ENCODE measurements around the gene TCF4.

GRCh38 chr18:55539240-55539639 is 48.8 kb downstream of the TCF4 start:
- TF ChIP-seq CTCF (conservative IDR thresholded peaks at IDR 0.05; ENCODE audit: low read depth, low read length) (no peak), EZH2 (IDR thresholded peaks at IDR 0.05; ENCODE audit: borderline replicate concordance, low read depth, low read length, poor library complexity, severe bottlenecking) (no peak)

Data from A673 (cell line).